Endothelial cell of umbilical vein (primary cell): Measurements from ENCODE around the gene CA6. TPM values are rescaled to one million over a fixed set of nuclear protein-coding genes. Genes with fewer than 3 reads are reported as not detected.

ENCODE experiments used
- BruUV-seq: library from RNA; stranded (reverse); fragments of 400-500 nt; replicated peaks from 2 replicates; lab custom pipeline; 2021; lab: Mats Ljungman, UMichigan
- CTCF ChIA-PET: fragments of 300-600, 350-600 bp; sonication (Branson Sonifier 250); formaldehyde crosslinking; loops from one replicate; lab custom pipeline; 2021; ENCODE audit warnings: antibody characterized with exemption, inconsistent platforms; lab: Charles Lee
- POLR2A ChIA-PET: fragments of 300-600, 350-600 bp; sonication (Branson Sonifier 250); formaldehyde crosslinking; loops from one replicate; lab custom pipeline; 2021; ENCODE audit warnings: antibody characterized with exemption, inconsistent platforms; lab: Charles Lee
- DNase-seq: peaks from one replicate; pipeline ENCODE4 v3.0.0-alpha.2; 2011; ENCODE audit warnings: low read depth, low spot score
- FAIRE-seq: peaks from 2 replicates; lab custom pipeline; 2011; peaks lifted over from hg19 to GRCh38; lab: Jason Lieb, UNC
- H2AFZ ChIP-seq: 2 replicates; pipeline ENCODE4 v1.6.0; 2012; ENCODE audit warnings: low read depth, low read length, control low read depth, inconsistent platforms
- H3K27ac ChIP-seq: 2 replicates; pipeline ENCODE4 v1.5.1; 2011; ENCODE audit warnings: low read depth, mild to moderate bottlenecking, control low read depth, low read length, moderate library complexity; ENCODE audit not compliant: insufficient read depth
- H3K27me3 ChIP-seq, 2 experiments: 2 replicates each; pipeline versions ENCODE4 v1.6.0 to v1.6.1; 2011; ENCODE audit warnings: low read length in 2 of 2, mixed read lengths in 1 of 2; ENCODE audit not compliant: control insufficient read depth in 2 of 2, insufficient read depth in 2 of 2
- H3K36me3 ChIP-seq, 2 experiments: 2 replicates in 1 of 2; 3 replicates in 1 of 2; pipeline ENCODE4 v1.5.1; 2011; ENCODE audit warnings: low read length in 2 of 2, mild to moderate bottlenecking in 1 of 2, moderate library complexity in 1 of 2; ENCODE audit not compliant: control insufficient read depth in 2 of 2, insufficient read depth in 2 of 2; ENCODE audit errors: extremely low read depth in 1 of 2
- H3K4me1 ChIP-seq: 3 replicates; pipeline ENCODE4 v1.5.1; 2011; ENCODE audit warnings: mild to moderate bottlenecking, low read length; ENCODE audit not compliant: control insufficient read depth, insufficient read depth; ENCODE audit errors: extremely low read depth
- H3K4me2 ChIP-seq: 2 replicates; pipeline ENCODE4 v1.6.1; 2011; ENCODE audit warnings: low read length, control low read depth, mixed read lengths; ENCODE audit not compliant: insufficient read depth
- H3K4me3 ChIP-seq, 3 experiments: fragments of 200-600 bp in 1 of 3; sonication (generic), shearing (Covaris generic) in 1 of 3; replicated peaks in 1 of 3; 2 replicates each; pipeline ENCODE4 v1.5.1; 2011 to 2016; ENCODE audit warnings: control low read depth in 3 of 3, low read length in 3 of 3, mild to moderate bottlenecking in 2 of 3, inconsistent platforms in 1 of 3, low read depth in 1 of 3, moderate library complexity in 1 of 3; ENCODE audit not compliant: insufficient read depth in 1 of 3
- H3K79me2 ChIP-seq: 2 replicates; pipeline ENCODE4 v1.6.0; 2012; ENCODE audit warnings: low read length, inconsistent platforms; ENCODE audit not compliant: control insufficient read depth, insufficient read depth
- H3K9ac ChIP-seq: replicated peaks from 2 replicates; pipeline ENCODE3; 2011; ENCODE audit warnings: low read length, control low read depth; ENCODE audit not compliant: insufficient read depth; ENCODE audit errors: extremely low read depth
- H3K9me1 ChIP-seq: replicated peaks from 3 replicates; pipeline ENCODE4 v1.6.0; 2011; ENCODE audit warnings: mild to moderate bottlenecking, low read length; ENCODE audit not compliant: control insufficient read depth, insufficient read depth; ENCODE audit errors: extremely low read depth
- H3K9me3 ChIP-seq: replicated peaks from 2 replicates; pipeline ENCODE4 v1.5.1; 2012; ENCODE audit warnings: low read length, inconsistent platforms; ENCODE audit not compliant: control insufficient read depth, insufficient read depth
- H4K20me1 ChIP-seq: replicated peaks from 2 replicates; pipeline ENCODE3; 2011; ENCODE audit warnings: mild to moderate bottlenecking, low read length; ENCODE audit not compliant: control insufficient read depth, insufficient read depth; ENCODE audit errors: extremely low read depth
- EZH2 ChIP-seq: IDR thresholded peaks from 2 replicates; pipeline ENCODE4 v1.6.1; 2012; ENCODE audit warnings: borderline replicate concordance, low read depth, mild to moderate bottlenecking, moderate library complexity, low read length, inconsistent platforms; ENCODE audit not compliant: severe bottlenecking
- FOS ChIP-seq: IDR thresholded peaks from 2 replicates; pipeline ENCODE4 v1.6.1; 2011; ENCODE audit warnings: mild to moderate bottlenecking, low read length, moderate library complexity, borderline replicate concordance; ENCODE audit not compliant: insufficient read depth
- GATA2 ChIP-seq: IDR thresholded peaks from 2 replicates; pipeline ENCODE4 v1.7.0; 2011; ENCODE audit warnings: low read depth, mild to moderate bottlenecking, moderate library complexity, mixed read lengths, low read length; ENCODE audit not compliant: insufficient read length, insufficient read depth
- POLR2AphosphoS5 ChIP-seq: IDR thresholded peaks from 2 replicates; pipeline ENCODE4 v1.6.1; 2012; ENCODE audit warnings: low read depth, mild to moderate bottlenecking, control low read depth, low read length, moderate library complexity; ENCODE audit not compliant: insufficient read depth
- dilution Hi-C: fragments of 300-500 bp; cut with MboI; formaldehyde crosslinking; loops from one replicate; pipeline ENCODE4 v1.15.0; 2019; ENCODE audit warnings: low sequenced_read_pairs; ENCODE audit not compliant: extremely low pct_ligation_motif_present
- intact Hi-C: fragments of 100-400 bp; cut with micrococcal nuclease; formaldehyde crosslinking; loops from one replicate; pipeline ENCODE4 v1.10.0; 2022
- polyA plus RNA-seq, 4 experiments: library from polyadenylated mRNA; depleted of rRNA in 3 of 4; stranded (reverse) in 3 of 4; unstranded in 1 of 4; fragments of >200 nt; gene quantifications; 2 replicates each; pipeline versions ENCODE4 v1.2.1 to v1.2.3, GENCODE V29; 2011 to 2012; ENCODE audit warnings: missing spikeins in 1 of 4
- total RNA-seq: library from RNA; stranded (reverse); gene quantifications from 2 replicates; pipeline ENCODE4 v1.2.3, GENCODE V29; 2021
- TF ChIP-seq, protein P1 (sequence below): IDR thresholded peaks from 2 replicates; pipeline ENCODE4 v1.6.1; 2011; ENCODE audit not compliant: insufficient read depth, insufficient read length
- TF ChIP-seq, protein P2 (sequence below), 2 donors: IDR thresholded peaks; 1 replicate in 1 of 2; 2 replicates in 1 of 2; pipeline ENCODE4 v1.5.1; 2011; ENCODE audit warnings: low read length in 2 of 2, mild to moderate bottlenecking in 2 of 2, moderate library complexity in 2 of 2, control low read depth in 1 of 2, inconsistent platforms in 1 of 2, low read depth in 1 of 2; ENCODE audit not compliant: insufficient read depth in 1 of 2; ENCODE audit errors: extremely low read depth in 1 of 2

CA6 gene
- total and polyA plus RNA-seq, 2 donors (not counting 3 experiments of a cell fraction or from before 2014, with no cell fraction given), result not detected

DNA sequence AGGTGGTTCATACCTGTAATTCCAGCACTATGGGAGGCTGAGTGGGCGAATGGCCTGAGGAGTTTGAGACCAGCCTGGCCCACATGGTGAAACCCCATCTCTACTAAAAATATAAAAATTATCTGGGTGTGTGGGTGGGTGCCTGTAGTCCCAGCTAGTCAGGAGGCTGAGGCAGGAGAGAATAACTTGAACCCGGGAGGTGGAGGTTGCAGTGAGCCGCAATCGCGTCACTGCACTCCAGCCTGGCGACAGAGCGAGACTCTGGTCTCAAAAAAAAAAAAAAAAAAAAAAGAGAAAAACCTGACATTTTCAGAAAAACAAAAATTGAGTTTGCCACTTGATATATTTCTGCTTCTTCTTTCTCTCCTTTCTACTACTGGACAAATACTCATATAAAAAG is 24.3 kb downstream of the CA6 start:
- intact Hi-C loops (no loop called here), dilution Hi-C loops (no loop called here)
- H3K4me2 ChIP-seq, result no peak overlapping the region
- H3K79me2 ChIP-seq, result no peaks in the 10 kb centered on the region
- no peaks in the 10 kb centered on the region for H3K27me3 ChIP-seq
- ChIA-PET CTCF (interaction anchor here (1.2 kb wide), 1 partner anchor 25 kb away, joined by 4 read pairs; no protein-coding TSS in a partner anchor), POLR2A (interaction anchor here (0.7 kb wide), 1 partner anchor 106 kb away, joined by 5 read pairs; no protein-coding TSS in a partner anchor)
- H2AFZ ChIP-seq, result no peak overlapping the region
- H3K9ac ChIP-seq, result no peak overlapping the region
- no peak overlapping the region for H3K27ac ChIP-seq
- no peak for TF ChIP-seq POLR2AphosphoS5
- TF ChIP-seq, protein P1, sequence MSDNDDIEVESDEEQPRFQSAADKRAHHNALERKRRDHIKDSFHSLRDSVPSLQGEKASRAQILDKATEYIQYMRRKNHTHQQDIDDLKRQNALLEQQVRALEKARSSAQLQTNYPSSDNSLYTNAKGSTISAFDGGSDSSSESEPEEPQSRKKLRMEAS, result no peak
- no peak overlapping the region for H3K4me3 ChIP-seq
- no peaks in the 10 kb centered on the region for H3K9me1 ChIP-seq
- H3K9me3 ChIP-seq, result no peaks in the 10 kb centered on the region
- no TSS peak for BruUV-seq
- no peaks in the 10 kb centered on the region for H4K20me1 ChIP-seq
- no peaks in the 10 kb centered on the region for H3K36me3 ChIP-seq
- no peak for FAIRE-seq
- peaks cover 2% of the 10 kb centered on the region for H3K4me1 ChIP-seq
- no peak for DNase-seq

DNA sequence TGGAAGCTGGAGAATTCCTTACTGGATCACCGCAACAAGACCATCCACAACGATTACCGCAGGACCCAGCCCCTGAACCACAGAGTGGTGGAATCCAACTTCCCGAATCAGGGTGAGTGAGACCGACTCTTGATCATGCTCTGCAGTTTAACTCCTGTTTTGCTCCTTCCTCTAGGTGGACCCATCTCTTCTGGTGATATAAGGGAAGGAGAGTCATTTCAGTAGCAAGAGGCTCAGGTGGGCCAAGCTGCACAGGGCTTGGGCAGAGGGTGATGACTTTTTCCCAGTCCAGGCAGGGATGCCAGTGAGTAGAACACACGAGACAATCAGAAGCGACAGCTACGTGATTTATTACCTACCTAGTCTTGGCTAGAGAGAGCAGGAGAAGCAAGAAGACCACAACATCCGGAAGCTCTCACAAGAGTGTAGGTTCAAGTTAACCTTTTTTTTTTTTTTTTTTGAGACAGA is 25.2 kb downstream of the CA6 start:
- Histone ChIP-seq H4K20me1 (no peaks in the 10 kb centered on the region), H3K9me3 (no peaks in the 10 kb centered on the region), H3K27me3 (no peaks in the 10 kb centered on the region), H3K4me2 (no peak overlapping the region), H3K4me1 (peaks cover 4% of the 10 kb centered on the region), H3K36me3 (no peaks in the 10 kb centered on the region), H3K9ac (no peak overlapping the region), H3K79me2 (no peaks in the 10 kb centered on the region), H3K27ac (no peak overlapping the region), H3K9me1 (no peaks in the 10 kb centered on the region), H2AFZ (no peak overlapping the region), H3K4me3 (no peak overlapping the region)
- no peak for DNase-seq
- no TSS peak for BruUV-seq
- no peak for FAIRE-seq
- no peak for TF ChIP-seq POLR2AphosphoS5
- TF ChIP-seq, protein P1, result no peak
- TF ChIP-seq FOS, result no peak
- TF ChIP-seq GATA2, result no peak
- no peak for TF ChIP-seq EZH2
- TF ChIP-seq, protein P2, sequence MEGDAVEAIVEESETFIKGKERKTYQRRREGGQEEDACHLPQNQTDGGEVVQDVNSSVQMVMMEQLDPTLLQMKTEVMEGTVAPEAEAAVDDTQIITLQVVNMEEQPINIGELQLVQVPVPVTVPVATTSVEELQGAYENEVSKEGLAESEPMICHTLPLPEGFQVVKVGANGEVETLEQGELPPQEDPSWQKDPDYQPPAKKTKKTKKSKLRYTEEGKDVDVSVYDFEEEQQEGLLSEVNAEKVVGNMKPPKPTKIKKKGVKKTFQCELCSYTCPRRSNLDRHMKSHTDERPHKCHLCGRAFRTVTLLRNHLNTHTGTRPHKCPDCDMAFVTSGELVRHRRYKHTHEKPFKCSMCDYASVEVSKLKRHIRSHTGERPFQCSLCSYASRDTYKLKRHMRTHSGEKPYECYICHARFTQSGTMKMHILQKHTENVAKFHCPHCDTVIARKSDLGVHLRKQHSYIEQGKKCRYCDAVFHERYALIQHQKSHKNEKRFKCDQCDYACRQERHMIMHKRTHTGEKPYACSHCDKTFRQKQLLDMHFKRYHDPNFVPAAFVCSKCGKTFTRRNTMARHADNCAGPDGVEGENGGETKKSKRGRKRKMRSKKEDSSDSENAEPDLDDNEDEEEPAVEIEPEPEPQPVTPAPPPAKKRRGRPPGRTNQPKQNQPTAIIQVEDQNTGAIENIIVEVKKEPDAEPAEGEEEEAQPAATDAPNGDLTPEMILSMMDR (IDR thresholded peaks at IDR 0.05; ENCODE audit: extremely low read depth in 1 of 2, insufficient read depth in 1 of 2, low read depth in 1 of 2, low read length in 2 of 2), result no peak
- intact Hi-C loops, result no loop called here
- ChIA-PET CTCF (interaction anchor here (1.2 to 1.5 kb wide), 5 partner anchors 15 to 53 kb away, joined by 3 to 7 read pairs (median 4); no protein-coding TSS in a partner anchor), POLR2A (no interaction called here)
- dilution Hi-C loops, result no loop called here
